NCI-H2227 (cell line): ENCODE data around the gene WNK1.
"Not testable (repeated sequence)": the region's sequence is repeated elsewhere in the genome, so short reads cannot be mapped to it uniquely, and the experiment has no call there.

ENCODE experiments used
- DNase-seq: peaks from one replicate; lab custom pipeline; 2025; ENCODE audit not compliant: unreplicated experiment; lab: John Stamatoyannopoulos, UW

The WNK1 gene

DNA sequence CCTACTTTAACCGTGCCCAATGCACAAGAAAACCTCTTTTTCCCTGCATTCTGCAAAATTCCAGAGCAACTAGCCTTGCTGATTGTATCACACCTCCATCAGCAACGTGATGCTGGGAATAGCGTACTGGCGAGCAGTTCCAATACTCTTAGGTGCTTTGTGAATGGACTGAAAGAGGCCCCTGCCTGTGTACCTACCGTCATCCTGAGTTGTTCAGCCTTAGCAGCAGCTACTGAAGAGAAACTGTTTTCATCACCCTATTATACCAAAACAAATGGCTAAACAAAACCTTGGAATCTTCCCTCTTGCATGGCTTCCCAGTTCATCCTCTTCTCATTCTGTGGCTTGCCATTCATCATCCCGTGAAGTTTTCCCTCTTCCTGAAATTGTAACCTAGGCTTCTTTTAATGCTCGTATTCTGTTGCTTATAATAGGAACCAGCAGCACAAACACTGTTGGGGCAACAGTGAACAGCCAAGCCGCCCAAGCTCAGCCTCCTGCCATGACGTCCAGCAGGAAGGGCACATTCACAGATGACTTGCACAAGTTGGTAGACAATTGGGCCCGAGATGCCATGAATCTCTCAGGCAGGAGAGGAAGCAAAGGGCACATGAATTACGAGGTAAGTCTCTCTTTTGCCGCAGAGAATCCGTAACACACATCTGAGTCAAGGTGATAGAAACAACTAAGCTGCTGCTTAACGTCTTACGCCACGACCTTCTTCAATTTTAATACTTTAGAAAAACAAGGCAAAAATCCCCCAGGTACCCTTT lies 155.2 kb downstream of the WNK1 start:
- DNase-seq: no peak

DNA sequence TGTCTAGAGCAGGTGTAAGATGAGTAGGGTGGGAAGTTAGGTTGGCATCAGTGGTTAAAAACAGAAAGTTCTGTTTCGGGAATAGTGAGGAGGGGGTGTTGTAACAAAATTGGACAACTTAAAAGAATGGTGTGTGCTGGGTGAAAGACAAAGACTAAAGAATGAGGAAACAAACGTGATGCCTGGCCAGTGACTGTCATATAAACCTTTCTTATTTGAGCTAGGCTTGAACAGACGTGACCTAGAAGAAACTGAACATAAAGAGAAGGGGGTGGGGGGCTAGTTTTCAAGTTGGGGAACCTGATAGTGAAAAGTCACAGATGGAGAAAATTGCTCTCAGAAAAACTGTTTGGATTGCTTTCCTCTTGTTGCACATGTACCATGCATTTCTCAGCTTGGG lies 157.5 kb downstream of the WNK1 start:
- DNase-seq: no peak

DNA sequence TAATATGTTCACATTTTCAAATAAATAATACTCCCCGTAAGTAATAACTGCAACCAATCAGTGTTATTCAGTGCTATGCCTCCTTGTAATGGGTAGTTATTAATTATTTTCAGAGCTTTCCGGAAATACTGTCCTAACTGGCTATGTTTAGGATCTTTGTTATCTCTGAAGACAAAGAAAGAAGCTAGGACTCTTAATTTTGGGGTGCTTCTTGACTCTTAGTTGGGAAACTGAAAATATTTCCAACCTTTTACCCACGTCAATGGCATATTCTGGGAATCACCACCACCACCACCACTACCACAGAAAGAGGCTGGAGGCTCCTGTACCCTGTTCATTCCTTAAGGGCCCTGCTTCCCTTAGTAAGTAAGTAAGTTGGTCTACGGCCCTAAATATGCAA lies 158.0 kb downstream of the WNK1 start:
- DNase-seq: no peak

DNA sequence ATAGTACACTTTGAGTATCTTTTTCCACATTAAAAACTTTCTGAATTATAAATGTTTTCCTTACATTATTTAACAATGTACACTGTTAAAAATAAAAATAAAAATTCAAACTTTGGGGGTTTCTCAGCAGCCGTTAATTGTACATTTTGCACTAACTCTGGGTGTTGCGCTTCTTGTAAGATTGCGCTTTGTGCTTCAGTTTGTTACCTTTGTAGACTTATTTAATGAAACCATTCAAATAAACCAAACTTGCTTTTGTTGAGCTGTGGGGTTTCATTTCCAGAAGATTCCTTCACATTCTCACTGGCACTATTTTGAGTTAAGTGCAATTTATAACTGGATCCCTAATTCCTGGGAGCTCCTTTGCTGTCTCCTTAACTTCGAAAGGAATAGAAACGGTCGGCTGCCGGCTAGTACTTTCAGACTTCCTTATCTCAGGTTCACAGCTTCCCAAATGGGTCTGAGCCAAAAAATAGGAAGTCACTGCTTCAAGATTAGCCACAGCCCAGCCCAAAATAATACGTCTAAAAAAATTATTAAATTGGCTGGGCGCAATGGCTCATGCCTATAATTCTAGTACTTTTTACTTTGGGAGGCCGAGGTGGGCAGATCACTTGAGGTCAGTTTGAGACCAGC lies 158.9 kb downstream of the WNK1 start:
- no peak for DNase-seq

DNA sequence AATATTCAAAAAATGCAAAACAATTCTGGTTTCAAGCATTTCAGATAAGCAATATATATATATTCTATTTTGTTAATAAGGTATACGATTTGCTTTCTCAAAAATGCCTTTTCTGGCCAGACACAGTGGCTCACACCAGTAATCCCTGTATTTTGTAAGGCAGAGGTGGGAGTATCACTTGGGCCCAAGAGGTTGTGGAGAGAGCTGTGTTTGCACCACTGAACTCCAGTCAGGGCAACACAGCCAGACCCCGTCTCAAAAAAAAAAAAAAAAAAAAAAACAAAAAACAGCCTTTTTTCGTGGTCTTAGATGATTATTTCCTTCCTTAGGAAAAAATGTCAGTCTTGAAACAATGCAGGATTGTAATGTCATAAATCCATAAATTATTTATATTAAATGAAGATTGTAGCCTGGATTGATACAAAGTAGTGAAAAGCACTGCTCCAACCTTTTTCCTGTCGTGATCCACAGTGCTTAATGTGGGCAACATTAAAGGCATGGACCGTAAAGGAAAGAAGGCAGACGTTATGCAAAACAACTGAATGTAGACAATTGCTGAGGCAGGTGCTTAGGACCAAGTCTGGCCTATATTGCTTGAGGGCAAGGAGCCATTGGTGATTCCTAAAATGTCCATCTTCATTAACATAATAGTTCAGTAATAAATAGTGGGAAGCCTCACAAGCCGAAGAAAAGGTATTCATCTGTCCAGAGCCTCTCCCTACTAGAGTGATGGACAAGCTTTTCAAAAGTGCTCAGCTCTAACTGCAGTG lies 160.3 kb downstream of the WNK1 start:
- no peak for DNase-seq

DNA sequence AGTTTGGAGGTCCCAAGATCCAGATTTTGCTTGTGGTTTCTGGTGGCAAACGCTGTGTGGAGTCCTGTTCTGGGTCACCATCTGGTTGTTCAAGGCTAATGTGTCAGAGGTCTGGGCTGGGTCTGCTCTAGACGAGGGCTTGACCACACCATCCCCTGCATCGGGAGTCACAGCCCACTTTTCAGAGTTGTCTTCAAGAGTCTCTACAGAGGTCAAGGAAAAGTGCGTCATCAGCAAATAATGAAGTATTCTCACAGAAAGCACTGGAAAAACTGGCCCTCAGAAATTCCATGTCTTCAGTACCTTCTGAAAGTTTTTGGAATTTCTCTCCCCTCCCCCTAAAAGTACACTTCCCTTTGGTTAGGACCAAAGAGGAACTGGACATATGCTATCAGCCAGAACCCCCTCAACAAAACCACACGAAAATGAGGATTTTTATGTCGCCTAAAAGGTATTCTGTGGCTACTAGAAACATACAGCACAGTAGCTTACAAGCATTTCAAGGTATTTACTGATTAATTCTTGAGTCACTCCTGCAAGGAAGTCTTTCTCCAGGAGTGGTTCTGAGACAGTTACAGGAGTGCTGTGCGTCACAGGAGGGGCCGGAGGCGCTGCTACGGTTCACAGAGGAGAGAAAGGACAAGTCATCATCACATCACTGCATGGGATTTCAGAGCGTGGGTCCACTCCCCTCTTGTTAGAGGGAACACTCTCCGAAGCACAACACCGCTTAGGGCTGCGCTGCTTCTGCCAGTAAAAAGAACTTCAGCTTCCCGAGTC lies 161.7 kb downstream of the WNK1 start:
- DNase-seq: no peak

DNA sequence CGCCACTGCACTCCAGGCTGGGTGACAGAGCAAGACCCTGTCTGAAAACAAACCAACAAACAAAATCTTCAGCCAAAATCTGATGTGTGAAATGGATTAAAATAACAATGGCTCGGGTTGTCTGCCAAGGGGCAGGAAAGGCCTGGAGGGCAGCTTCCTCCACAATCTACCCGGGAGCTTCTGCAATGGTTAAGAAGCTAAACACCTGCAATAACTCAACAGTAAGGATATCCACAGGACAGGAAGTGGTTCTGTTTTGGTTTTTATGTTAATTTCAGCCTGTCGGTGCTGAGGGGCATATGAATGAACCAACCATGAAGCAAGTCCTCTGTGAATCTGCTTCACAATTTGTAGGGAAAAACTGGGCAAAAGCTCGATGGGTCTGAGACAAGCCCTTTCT lies 162.7 kb downstream of the WNK1 start:
- no peak for DNase-seq

DNA sequence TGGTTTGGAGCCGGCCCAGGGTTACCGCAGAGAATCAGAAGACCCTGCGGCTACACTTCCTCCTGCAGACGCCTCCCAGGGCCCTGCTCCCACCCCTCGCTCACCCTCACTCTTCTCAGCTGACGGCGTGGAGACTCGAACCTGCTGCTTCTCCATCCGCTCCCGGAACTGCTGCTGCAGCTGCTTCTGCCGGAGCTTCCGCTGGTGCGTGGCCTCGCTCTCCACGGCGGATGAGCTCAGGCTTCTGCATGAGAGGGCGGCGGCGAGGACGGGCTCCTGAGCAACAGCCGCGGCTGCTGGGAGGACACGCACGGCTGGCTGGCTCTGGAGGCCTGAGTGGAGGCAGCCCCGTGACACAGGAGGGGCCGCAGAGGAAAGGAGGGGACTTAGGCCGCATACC lies 163.9 kb downstream of the WNK1 start:
- DNase-seq: no peak

DNA sequence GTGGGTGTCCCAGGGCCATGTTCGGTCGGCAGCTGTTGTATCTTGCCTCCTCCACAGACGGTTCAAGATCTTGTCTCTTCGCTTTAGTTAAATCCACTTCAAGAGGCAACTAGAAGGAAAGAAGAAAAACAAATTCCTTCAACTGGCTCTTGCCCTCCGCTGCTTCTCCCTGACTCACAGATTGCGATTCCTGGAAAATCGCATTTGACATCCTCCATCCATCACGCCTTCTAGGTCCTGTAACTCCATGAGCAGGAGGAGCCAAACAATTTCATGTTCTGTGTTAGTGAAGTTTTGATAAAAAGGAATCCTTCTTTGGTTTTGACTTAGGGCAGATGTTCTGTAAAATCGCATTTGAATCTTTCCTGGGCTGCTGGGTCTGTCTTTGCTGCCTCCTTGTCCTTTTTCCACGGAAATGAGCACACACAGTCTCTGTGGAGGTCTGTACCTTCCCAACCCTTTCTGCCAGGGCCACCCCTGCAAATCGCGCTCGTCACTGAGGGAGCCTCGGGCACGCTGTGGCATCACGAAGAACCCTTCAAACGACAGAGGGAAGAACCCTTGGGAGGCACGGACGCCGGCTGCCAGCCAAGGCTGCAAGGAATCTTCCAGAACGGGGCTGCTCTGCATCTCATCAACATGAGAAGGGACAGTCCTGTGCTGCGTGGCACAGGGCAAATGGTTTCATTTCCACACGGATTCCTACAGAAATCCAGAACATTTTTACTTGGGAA lies 164.5 kb downstream of the WNK1 start:
- DNase-seq: no peak

DNA sequence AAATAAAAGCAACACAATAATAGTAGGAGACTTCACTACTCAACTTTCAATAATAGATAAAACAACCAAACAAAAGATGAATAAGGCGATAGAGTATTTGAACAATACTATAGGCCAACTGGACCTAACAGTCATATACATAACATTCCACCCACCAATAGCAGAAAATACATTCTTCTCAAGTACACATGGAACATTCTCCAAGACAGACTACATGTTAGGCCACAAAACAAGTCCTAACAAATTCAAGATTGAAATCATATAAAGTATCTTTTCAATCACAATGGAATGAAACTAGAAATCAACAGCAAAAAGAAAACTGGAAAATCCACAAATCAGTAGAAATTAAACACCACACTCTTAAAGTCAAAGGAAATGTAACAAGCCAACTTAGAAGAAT lies 168.3 kb downstream of the WNK1 start:
- no peak for DNase-seq

DNA sequence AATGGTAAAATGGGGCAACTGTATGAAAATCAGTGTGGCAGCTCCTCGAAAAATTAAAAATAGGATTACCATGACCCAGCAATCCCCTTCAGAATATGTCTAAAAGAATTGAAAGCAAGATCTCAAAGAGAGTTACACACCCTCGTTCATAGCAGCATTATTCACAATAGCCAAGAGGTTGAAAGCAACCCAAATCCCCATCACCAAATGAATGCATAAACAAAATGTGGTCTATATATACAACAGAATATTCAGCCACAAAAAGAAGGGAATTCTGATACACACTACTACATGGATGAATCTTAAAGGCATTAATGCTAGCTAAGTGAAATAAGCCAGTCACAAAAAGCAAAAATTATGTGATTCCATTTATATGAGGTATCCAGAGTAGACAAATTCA lies 169.9 kb downstream of the WNK1 start:
- no peak for DNase-seq

DNA sequence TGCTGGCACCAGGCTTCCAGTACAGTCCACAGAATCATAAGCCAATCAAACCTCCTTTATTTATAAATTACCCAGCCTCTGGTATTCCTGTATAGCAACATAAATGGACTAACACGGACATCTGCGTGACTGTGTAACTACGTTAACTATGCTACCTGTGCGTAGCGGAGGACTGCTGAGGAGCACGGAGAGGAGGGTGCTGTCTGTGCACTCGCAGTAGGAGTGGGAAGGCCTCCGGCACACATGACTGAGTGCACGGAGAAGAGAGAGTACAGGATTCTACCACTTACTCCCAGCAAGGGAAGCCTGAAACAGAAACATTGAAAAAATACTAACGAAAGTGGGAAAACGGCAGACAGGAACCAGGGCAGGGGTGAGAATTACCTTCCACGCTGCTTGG lies 174.3 kb downstream of the WNK1 start:
- no peak for DNase-seq

DNA sequence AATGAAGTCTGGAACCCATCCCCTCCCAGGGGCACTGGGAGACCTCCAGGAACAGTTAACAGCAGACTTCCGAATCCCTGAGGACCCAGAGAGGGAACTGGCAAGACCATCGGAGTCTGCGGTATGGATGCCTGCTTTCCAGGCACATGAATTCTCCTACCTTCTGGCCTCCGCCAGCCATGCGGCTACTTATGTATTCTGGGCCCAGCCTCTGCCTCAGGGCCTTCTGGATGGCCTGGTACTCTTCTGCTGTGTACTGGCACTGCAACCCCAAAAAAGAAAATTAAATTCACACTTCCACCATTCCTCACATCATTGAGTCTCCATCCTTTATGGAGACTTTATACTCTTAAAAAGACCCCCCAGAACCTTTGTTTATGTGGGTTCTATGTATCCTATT lies 178.7 kb downstream of the WNK1 start:
- DNase-seq: no peak

DNA sequence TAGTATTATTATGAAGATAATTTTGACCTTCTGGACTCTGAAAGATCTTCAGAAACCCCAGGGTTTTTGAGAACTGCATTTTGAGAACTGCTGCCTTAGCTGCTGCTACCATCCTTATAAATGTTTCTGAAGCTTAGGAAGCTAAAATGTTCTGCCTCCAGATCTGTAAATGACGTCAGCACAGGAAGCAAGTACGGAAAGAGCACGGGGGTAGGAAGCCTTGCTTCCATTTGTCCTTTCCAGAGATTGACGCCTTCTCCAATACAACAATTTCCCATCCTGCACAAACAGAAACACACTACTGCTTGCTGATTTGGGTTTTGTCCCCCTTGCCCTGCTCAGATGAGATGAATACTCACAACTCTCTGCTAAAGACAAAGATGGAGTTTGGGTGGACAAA lies 179.2 kb downstream of the WNK1 start:
- no peak for DNase-seq

DNA sequence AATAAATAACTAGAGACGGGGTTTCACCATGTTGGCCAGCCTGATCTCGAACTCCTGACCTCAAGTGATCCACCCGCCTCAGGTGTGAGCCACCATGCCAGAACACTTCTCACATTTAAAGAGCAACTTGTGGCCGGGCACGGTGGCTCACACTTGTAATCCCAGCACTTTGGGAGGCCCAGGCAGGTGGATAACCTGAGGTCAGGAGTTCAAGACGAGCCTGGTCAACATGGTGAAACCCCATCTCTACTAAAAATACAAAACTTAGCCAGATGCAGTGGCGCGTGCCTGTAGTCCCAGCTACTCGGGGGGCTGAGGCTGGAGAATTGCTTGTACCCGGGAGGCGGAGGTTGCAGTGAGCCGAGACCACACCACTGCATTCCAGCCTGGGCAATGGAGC lies 183.5 kb downstream of the WNK1 start:
- DNase-seq: not testable (repeated sequence)

DNA sequence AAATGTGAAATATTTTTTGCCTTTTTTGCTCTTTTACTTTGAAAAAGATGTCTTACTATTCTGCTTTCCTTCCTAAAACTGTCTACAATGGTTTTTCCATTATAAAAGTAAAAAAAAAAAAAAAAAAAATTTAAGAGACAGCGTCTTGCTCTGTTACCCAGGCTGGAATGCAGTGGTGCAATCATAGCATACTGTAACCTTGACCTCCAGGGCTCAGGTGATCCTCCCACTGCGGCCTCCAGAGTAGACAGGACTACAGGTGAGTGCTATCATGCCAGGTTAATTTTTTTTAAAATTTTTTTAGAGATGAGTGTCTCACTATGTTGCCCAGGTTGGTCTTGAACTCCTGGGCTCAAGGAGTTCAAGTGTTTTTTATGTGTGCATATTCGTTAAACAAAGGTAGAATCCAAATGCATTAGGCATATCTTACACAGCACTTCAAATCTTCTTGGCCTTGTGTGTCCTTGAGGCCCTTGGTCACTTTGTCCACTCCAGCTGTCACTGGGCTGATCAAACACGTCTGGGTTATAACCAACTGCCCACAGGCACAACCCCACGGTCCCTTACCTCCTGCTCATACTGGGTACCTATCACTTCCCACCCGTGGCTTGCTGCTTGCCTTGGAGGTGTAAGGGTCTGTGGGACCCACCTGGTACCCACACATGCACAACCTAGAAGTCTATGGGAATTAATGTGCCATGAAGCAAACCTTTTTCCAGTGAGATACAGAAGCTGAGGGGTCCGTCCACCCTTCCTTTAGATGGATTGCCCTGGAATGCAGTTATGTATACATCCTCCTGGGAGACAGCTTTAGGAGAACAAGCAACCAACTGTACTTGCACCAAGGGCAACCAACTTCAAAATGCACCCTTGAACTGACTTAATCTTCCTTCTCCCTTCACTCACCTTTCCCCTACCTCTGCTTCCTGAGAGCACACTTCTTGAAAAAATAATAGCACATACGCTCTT lies 184.3 kb downstream of the WNK1 start:
- DNase-seq: no peak

DNA sequence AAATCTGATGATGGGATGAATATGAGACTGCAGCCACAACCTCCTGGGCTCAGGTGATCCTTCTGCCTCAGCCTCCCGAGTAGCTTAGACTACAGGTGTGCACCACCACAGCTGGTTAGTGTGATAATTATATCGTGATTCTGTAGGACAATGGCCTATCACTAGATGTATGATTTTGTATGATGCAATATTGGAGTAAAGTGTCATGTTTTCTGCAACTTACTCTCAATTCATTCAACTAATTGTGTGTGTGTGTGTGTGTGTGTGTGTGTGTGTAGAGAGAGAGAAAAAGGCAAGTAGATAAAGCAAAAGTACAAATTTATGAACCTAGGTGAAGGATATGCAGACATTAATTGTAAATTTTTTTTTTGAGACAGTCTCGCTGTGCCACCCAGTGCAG lies 186.4 kb downstream of the WNK1 start:
- no peak for DNase-seq

DNA sequence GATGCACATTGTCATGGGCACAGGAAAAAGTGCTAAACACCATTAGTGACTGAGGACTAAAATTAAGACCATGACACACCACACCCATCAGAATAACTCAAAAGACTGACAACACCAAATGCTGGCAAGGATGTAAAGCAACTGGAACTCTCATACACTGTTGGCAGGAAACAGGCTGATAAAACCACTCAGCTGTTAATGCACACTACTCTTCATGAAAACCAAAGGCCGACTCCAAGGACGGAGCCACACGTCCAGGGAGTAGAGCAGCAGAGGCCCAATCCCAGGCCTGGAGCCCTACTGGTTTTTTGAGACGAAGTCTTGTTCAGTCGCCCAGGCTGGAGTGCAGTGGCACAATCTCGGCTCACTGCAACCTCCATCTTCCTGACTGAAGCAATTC lies 190.7 kb downstream of the WNK1 start:
- no peak for DNase-seq

DNA sequence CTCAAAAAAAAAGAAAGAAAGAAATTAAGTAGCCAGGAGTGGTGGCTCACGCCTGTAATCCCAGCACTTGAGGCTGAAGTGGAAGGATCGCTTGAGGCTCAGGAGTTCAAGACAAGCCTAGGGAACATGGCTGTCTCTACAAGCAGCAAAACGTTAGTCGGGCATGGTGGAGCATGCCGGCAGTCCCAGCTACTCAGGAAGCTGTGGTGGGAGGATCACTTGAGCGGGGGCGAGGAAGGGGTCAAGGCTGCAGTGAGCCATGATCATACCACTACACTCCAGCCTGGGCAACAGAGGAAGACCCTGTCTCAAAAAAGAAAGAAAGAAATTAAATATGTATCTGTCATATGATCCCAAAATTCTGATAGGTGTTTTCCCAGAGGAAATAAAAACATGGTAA lies 191.8 kb downstream of the WNK1 start:
- no peak for DNase-seq

DNA sequence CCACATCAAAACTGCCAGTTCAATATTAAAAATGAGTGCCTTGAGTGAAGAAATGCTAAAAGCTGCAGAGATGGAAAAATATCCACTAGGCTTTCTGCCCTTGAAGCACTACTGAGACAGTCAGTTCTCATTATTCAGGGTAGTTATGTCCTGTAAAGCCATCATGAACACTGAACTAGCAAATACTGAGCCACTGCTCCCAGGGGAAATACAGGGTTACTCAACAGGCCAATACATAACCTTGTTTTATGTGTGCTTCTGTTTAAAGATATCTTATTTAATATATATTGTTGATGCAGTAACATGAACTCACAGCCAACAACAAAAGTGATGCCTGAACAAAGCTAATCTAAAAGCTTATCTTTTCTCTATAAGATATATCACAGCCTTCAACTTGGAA lies 193.8 kb downstream of the WNK1 start:
- no peak for DNase-seq
